OCI-LY3 (cell line): ENCODE measurements around the gene CDH24.

Source experiments
- EZH2phosphoT487 ChIP-seq: fragments of 200-600 bp; shearing (Covaris generic); IDR thresholded peaks from 2 replicates; pipeline ENCODE4 v1.6.1; 2018; ENCODE audit warnings: antibody characterized with exemption, mixed run types, low read depth
- TF ChIP-seq, protein P1 (sequence below): fragments of 200-600, 300-600 bp; sonication (generic); IDR thresholded peaks from 2 replicates; pipeline ENCODE4 v1.5.1; 2014; ENCODE audit warnings: antibody characterized with exemption, low read length, low read depth

DNA sequence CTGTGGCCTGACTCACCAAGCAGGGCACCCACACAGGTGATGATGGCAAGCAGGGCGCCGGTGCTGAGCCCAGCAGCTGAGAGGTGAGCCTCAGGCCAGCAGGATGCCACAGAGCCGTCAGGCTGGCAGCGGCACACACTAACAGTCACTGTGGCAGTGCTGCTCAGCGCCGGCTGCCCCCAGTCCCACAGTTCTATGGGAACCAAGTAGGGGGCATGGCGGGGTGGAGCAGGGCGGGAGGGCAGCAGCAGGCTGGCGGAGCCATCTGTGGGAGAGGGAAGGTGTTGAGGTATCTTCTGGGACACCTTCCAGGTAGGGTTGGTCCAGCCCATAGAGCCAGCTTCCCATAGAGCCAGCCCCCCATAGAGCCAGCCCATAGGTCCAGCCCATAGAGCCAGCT, 8.3 kb downstream of the CDH24 start:
- TF ChIP-seq, protein P1, sequence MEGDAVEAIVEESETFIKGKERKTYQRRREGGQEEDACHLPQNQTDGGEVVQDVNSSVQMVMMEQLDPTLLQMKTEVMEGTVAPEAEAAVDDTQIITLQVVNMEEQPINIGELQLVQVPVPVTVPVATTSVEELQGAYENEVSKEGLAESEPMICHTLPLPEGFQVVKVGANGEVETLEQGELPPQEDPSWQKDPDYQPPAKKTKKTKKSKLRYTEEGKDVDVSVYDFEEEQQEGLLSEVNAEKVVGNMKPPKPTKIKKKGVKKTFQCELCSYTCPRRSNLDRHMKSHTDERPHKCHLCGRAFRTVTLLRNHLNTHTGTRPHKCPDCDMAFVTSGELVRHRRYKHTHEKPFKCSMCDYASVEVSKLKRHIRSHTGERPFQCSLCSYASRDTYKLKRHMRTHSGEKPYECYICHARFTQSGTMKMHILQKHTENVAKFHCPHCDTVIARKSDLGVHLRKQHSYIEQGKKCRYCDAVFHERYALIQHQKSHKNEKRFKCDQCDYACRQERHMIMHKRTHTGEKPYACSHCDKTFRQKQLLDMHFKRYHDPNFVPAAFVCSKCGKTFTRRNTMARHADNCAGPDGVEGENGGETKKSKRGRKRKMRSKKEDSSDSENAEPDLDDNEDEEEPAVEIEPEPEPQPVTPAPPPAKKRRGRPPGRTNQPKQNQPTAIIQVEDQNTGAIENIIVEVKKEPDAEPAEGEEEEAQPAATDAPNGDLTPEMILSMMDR = no peak
- no peak for TF ChIP-seq EZH2phosphoT487
